Transverse colon (tissue), 4 donors: ENCODE data around the gene DIAPH3. TPM values are rescaled to one million over a fixed set of nuclear protein-coding genes. Genes with fewer than 3 reads are reported as not detected.

Source experiments
- DNase-seq: peaks from one replicate; pipeline ENCODE4 v3.0.0-alpha.2; 2019
- H3K27ac ChIP-seq, 4 donors: fragments of 200-600 bp; sonication (generic); 2 replicates each; pipeline ENCODE4 v1.5.1; 2016 to 2018; ENCODE audit warnings: inconsistent platforms in 4 of 4
- H3K27me3 ChIP-seq: fragments of 200-600 bp; sonication (generic); 2 replicates; pipeline ENCODE4 v1.5.1; 2017; ENCODE audit warnings: inconsistent platforms
- H3K36me3 ChIP-seq, 4 donors: fragments of 200-600 bp; sonication (generic); 2 replicates each; pipeline ENCODE4 v1.5.1; 2017 to 2019; ENCODE audit warnings: inconsistent platforms in 4 of 4
- H3K4me1 ChIP-seq, 4 donors: fragments of 200-600 bp; sonication (generic); 2 replicates each; pipeline ENCODE4 v1.5.1; 2017 to 2020; ENCODE audit warnings: inconsistent platforms in 4 of 4
- H3K4me3 ChIP-seq, 4 donors: fragments of 200-600 bp; sonication (generic); 1 replicate in 1 of 4; 2 replicates in 3 of 4; pipeline versions ENCODE4 v1.5.1 to v1.6.1; 2017 to 2019; ENCODE audit warnings: inconsistent platforms in 4 of 4
- H3K9me3 ChIP-seq, 2 donors: fragments of 200-600 bp; sonication (generic); 2 replicates each; pipeline ENCODE4 v1.5.1; 2017 to 2019; ENCODE audit warnings: inconsistent platforms in 2 of 2
- CTCF ChIP-seq, 5 experiments: fragments of 200-600 bp in 3 of 5; fragments of 450-650 bp in 2 of 5; sonication (generic) in 3 of 5; IDR thresholded peaks; 1 replicate in 2 of 5; 2 replicates in 3 of 5; pipeline ENCODE4 v1.5.1; 2016 to 2017; ENCODE audit warnings: antibody characterized with exemption in 5 of 5, inconsistent platforms in 3 of 5, mild to moderate bottlenecking in 2 of 5, moderate library complexity in 1 of 5
- EP300 ChIP-seq: sonication (generic); formaldehyde crosslinking; IDR thresholded peaks from one replicate; pipeline ENCODE4 v1.6.1; 2017; ENCODE audit warnings: antibody characterized with exemption, low read depth
- POLR2A ChIP-seq: fragments of 450-650 bp; IDR thresholded peaks from one replicate; pipeline ENCODE4 v1.6.1; 2016; ENCODE audit warnings: antibody characterized with exemption, mild to moderate bottlenecking, moderate library complexity
- POLR2AphosphoS5 ChIP-seq, 3 donors: sonication (generic); formaldehyde crosslinking; IDR thresholded peaks; one replicate each; pipeline ENCODE4 v1.6.1; 2016; ENCODE audit warnings: antibody characterized with exemption in 3 of 3
- WGBS, 2 donors: methylation state at CpG; one replicate each; pipeline ENCODE4 v1.1.5; 2018; ENCODE audit warnings: low coverage in 1 of 2; 5-methylcytosine and 5-hydroxymethylcytosine counted together
- in situ Hi-C, 4 donors: fragments of 200-750 bp; cut with MboI; loops; one replicate each; pipeline versions ENCODE4 v1.15.0 to v1.15.1; 2017; ENCODE audit warnings: low sequenced_read_pairs in 3 of 4, low pct_ligation_motif_present in 1 of 4, low pct_unique_long_range_greater_than_20kb in 1 of 4
- intact Hi-C: fragments of 100-400 bp; cut with DNase I; formaldehyde crosslinking; loops from one replicate; pipeline ENCODE4 v1.15.1; 2023; ENCODE audit warnings: low total_unique reads
- total RNA-seq, 4 donors: library from RNA; depleted of rRNA; stranded (reverse); fragments of >200 nt; gene quantifications; one replicate each; pipeline ENCODE4 v1.1.0, GENCODE V29; 2016

Gene DIAPH3
- total RNA-seq, 4 donors from 2014 or later = 0.95 to 1.6 (median 1.2) TPM

- intact Hi-C loops (no loop called here), in situ Hi-C loops (loop anchor here in 1 of 4 donors (25.0 kb wide), 1 partner anchor 223 kb away; the partner anchor contains the start of gene TDRD3)
- 7 to 57% methylated on average over 1 to 9 of the region's 9 CpGs for WGBS, 2 donors
- DNase-seq = no peak
- Histone ChIP-seq H3K36me3 (no peaks in the 10 kb centered on the region), H3K4me3 (peak overlapping the region; percentile 58 to 71 (median 58)), H3K4me1 (peaks cover 0 to 18% (median 12%) of the 10 kb centered on the region in 4 donors), H3K27ac (peak overlapping the region; percentile 91 to 93 (median 93)), H3K27me3 (no peaks in the 10 kb centered on the region), H3K9me3 (no peaks in the 10 kb centered on the region)
- TF ChIP-seq POLR2A (no peak), EP300 (no peak), POLR2AphosphoS5 (IDR thresholded peaks at IDR 0.05) (no peak), CTCF (IDR thresholded peaks at IDR 0.05) (no peak)
Observed at GRCh38 chr13:60164234-60164889, 634 bp upstream of the DIAPH3 start.

- no peaks in the 10 kb centered on the region for H3K27me3 ChIP-seq
- DNase-seq = no peak
- H3K36me3 ChIP-seq = no peaks in the 10 kb centered on the region
- intact Hi-C loops = no loop called here
- H3K4me1 ChIP-seq = peaks cover 0 to 18% (median 12%) of the 10 kb centered on the region in 4 donors
- in situ Hi-C loops = loop anchor here in 1 of 4 donors (25.0 kb wide), 1 partner anchor 225 kb away; the partner anchor contains the start of gene TDRD3
- H3K9me3 ChIP-seq = no peaks in the 10 kb centered on the region
- H3K4me3 ChIP-seq = no peak overlapping the region
- H3K27ac ChIP-seq = no peak overlapping the region
- TF ChIP-seq CTCF (IDR thresholded peaks at IDR 0.05) (no peak), EP300 (no peak), POLR2AphosphoS5 (IDR thresholded peaks at IDR 0.05) (no peak), POLR2A (no peak)
Observed at GRCh38 chr13:60162096-60162495, 1.6 kb downstream of the DIAPH3 start.

- in situ Hi-C loops = loop anchor here in 1 of 4 donors (25.0 kb wide), 1 partner anchor 229 kb away; the partner anchor contains the start of gene TDRD3
- H3K4me3 ChIP-seq = no peak overlapping the region
- H3K27me3 ChIP-seq = no peaks in the 10 kb centered on the region
- no peaks in the 10 kb centered on the region for H3K9me3 ChIP-seq
- intact Hi-C loops = no loop called here
- no peak for DNase-seq
- H3K27ac ChIP-seq = no peak overlapping the region
- no peaks in the 10 kb centered on the region for H3K36me3 ChIP-seq
- H3K4me1 ChIP-seq = peaks cover 0 to 6% (median 6%) of the 10 kb centered on the region in 4 donors
- no peak for TF ChIP-seq POLR2A
- TF ChIP-seq CTCF (IDR thresholded peaks at IDR 0.05) = no peak
- no peak for TF ChIP-seq POLR2AphosphoS5 (IDR thresholded peaks at IDR 0.05)
- no peak for TF ChIP-seq EP300
Observed at GRCh38 chr13:60158321-60158801, 5.4 kb downstream of the DIAPH3 start.

GRCh38 chr13:60155978-60156377 lies 7.8 kb downstream of the DIAPH3 start:
- Histone ChIP-seq H3K27ac (no peak overlapping the region), H3K27me3 (no peaks in the 10 kb centered on the region), H3K4me3 (no peak overlapping the region), H3K4me1 (no peaks in the 10 kb centered on the region), H3K36me3 (no peaks in the 10 kb centered on the region), H3K9me3 (no peaks in the 10 kb centered on the region)
- no peak for TF ChIP-seq EP300
- TF ChIP-seq CTCF (IDR thresholded peaks at IDR 0.05) = no peak
- no peak for TF ChIP-seq POLR2AphosphoS5 (IDR thresholded peaks at IDR 0.05)
- no peak for TF ChIP-seq POLR2A
- in situ Hi-C loops (loop anchor here in 1 of 4 donors (25.0 kb wide), 1 partner anchor 231 kb away; the partner anchor contains the start of gene TDRD3), intact Hi-C loops (no loop called here)
- no peak for DNase-seq
